Measurements from ENCODE around the gene FAM240B.

Gene FAM240B

DNA sequence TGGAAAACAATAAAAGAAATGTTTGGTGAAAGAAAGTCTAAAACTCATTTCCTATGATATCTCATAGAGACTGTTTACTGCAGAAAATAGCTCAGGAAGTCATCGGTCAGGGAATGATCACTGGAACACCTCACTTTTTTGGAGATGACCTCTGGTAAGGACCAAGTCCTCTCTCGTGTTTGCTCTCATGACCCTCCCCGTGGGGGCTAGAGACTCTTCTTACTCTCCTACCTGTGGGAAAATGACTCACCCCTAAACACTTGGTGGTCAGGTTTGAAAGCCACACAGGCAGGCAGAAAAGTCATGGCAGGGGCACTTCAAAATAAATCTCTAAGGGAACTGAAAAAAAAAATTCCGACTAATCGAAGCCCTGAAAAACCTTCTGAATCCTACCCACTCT lies 48.2 kb downstream of the FAM240B start:
- no peak overlapping the region for H3K27ac ChIP-seq
- DNase-seq (ENCODE audit: low read depth, low spot score): no peak

DNA sequence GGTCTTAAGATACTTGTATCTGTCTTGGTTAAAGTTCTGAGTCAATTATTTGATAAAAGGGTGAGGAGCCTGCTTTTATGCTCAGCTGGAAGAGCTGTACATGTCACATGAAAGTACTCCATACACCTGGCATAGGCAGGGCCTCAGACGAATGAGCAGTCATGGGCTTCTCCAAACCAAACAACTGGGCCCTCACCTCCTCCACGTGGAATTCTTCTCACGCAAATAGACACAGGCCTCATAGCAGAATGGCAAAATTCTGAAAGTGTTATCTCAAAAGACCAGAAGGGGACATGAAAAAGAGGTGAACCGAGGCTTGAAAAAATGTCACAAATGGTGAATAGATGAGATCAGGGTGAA lies 48.6 kb downstream of the FAM240B start:
- H3K27ac ChIP-seq: no peak overlapping the region
- no peak for DNase-seq (ENCODE audit: low read depth, low spot score)

DNA sequence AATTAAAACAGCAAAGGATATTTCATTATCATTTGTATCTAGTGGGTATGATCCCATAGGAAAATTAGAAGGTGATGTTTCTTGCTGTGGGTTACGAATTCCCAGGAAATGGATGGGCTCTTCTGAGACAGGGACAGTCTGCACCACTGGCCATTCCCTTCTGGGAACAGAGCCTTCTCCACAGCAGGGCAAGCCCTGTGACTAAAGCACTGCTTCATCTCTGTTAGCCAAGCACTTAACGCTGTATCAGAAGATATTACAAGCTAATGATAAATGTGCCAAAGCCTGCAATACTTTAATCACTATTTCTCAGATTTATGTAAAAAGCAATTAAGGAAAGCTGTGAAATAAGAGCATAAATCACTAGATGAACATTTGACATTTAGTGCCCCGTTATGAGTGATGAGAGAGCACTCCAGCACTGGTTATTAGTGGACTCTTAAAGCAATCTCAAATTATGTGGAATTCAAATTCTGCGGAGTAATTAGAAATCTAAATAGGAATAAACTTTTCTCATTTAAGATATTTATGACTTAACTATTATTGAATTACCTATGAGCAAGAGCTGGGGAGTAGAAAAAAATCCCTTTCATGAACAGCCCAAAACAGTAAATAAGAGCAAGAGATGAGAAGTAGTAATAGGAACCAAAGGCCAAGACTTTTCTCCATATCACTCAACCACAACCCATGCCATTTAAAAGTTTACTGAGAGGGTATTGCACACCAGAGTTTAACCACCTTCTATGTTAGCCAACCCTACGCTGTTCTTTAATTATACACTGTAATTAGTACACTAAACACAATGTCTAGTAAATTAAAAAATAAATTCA lies 49.2 kb downstream of the FAM240B start:
- H3K27ac ChIP-seq: no peak overlapping the region
- no peak for DNase-seq (ENCODE audit: low read depth, low spot score)

DNA sequence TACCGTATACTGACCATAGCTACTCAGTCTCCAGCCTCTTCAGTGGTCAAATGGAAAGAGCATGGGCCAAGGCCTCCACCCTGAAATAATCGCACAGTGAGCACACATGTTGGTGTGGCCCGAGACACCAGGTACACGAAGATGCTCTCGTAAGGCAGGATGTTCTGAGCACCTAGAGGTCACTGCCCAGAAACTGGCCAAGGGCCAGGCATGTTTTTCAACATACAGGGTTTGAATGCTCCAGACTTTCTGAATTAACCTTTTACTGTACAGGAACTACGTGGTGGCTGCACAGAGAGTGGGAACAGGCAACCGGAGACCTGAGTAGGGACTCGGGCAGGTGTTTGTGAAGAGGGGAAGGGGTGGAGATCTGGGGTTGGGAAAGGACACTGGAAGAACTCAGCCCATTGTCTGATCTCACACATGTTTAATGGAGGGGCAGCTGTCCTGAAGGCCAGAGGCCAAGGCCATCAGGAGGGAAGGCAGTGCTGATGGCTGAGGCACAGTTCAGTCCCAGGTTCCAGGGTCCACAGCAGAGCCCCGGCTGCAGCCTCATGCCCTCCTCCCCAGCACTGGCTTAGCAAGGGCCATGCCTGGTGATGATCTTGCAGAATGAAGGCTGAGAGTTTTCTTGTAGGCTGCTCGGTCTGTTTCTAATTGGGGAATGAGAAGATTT lies 51.0 kb downstream of the FAM240B start:
- DNase-seq (ENCODE audit: low read depth, low spot score): no peak
- no peak overlapping the region for H3K27ac ChIP-seq

DNA sequence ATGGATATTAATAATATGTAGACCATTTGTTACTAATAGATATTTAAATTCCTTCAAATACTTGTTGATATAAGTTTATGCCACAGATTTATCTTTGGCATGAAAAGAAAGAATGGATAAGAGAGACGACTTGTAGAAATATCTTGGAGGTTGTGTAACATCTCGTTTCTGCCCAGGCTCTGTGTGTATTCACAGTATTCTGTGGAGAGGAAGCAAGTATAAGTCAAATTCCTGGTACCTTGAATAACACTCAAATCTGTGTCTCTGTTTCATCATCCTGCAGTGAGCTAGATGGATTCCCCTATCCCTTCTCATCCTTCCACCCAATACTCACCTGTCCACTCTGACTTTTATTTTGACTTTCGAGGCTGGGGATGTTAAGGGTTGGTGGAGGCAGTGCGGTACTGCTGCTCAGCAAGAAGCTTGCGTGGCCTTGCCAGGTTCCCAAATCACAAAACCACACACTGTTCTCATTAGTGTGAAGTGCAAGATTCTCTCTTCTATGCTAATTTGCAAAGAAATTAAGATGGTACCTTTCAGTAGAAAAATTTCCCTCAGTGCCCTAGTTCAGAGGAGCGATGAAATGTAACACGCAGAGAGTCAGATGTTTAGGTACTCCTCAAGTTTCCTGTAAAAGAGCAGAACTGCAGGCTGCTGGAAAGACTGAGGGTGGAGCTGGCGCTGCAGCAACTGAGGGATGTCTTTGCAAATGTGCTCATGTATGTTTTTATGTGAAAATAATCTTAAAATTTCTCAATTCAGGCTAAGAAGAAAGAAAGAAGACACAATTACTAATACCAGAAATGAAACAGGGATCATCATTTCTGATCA lies 57.0 kb downstream of the FAM240B start:
- H3K27ac ChIP-seq: no peak overlapping the region
- DNase-seq (ENCODE audit: low read depth, low spot score): no peak

DNA sequence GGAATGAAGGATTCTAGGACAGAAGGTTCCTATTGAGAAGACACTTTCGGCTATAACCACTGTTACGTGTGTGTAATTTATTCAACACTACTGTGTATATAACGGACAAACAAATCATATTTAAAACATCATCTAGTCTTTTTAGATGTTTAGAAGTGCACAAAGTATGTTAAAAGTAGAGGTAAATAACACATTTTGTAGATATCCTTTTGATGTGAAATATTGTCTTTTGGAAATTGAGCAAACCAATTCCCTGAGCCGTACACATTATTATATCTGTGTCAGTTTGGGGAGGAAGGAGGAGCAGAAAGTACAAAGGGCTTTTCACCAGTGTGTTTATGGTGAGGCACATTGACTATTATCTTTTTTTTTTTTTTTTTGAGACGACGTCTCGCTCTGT lies 60.4 kb downstream of the FAM240B start:
- DNase-seq (ENCODE audit: low read depth, low spot score): no peak
- H3K27ac ChIP-seq: no peak overlapping the region

DNA sequence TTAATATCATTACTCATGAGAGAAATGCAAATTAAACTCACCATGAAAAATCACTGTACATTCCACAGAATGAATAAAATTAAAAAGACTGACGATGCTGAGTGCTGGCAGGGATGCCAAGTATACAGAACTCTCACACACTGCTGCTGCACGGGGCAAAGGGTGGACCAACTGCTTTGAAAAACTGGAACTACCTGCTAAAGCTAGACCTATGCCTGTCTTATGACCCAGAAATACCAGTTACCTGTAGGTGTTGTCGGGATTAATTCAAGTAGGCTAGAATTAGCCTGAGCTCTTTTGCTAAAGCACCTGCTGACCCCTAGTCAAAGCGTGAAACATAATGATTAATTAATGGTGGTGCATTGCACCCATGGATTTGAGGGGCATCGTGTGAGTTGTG lies 63.0 kb downstream of the FAM240B start:
- no peak overlapping the region for H3K27ac ChIP-seq

DNA sequence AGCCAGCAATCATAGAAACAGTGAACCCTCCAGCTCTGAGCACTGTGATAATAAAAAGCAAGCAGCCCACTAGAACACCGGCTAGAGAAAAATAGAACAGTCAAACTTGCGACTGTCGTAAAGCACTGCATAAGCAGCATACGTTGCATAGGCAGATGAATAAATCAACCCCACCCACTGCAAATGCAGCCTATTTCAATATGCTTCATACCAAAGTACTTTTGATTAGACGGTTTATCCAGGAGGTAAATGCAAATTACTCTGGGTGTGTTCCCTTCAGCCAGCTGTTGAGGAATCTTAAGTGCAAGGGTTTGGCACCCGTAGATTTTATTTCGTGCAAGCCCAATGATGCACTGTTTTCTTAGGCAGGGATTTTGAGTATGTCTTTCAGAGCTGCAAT lies 67.4 kb downstream of the FAM240B start:
- no peak for DNase-seq (ENCODE audit: low read depth, low spot score)
- H3K27ac ChIP-seq: no peak overlapping the region

More for the DNA sequence above, 63.0 kb downstream of the FAM240B start:
- no peak for DNase-seq (ENCODE audit: low read depth, low spot score)

DNA sequence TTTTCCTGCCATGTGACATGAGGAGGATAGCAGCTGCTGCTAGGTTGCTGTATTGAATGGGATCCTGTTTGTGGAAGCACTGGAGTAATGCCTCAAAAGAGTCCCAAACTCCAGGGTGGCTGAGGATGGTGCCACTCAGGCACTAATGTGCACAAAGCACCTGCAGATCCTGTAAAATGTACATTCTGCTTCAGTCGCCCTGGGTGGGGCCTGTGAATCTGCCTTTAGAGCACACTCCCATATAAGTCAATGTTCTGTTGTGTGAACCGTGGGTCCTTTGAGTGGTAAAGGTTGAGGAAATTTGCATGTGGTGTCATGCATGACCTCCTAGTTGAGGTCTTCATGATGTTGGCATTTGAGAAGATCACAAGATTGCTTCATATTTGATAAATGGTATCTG lies 67.9 kb downstream of the FAM240B start:
- no peak for DNase-seq (ENCODE audit: low read depth, low spot score)

DNA sequence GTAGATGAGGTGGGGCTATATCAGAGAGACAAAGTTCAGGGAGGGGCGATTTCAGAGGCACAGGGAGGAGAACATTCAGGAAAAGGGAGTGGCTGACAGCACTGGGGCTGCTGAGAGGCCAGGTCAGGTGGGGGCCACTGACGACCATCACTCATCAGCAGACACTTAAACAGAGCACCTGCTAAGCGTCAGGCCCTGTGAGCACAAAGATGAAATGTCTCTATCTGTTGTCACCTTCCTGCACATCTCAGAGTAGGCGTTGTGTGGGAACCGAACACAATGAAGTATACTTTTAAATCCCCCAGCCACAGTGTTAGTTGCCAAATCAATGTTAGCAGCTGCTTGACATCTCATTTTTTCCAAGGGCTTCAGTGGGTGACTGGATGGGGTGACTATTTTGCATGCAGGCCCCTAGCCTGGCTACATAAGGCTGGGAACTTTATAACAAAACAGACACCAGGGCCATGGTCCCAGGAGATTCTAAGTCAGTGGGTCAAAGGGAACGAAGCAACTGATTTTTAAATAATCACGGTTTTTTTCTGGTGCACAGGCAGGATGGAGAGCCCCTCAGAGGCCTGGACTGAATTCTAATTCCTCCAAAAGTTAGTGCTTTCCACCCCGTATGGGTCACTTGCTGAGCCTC lies 68.4 kb downstream of the FAM240B start:
- no peak overlapping the region for H3K27ac ChIP-seq
- DNase-seq (ENCODE audit: low read depth, low spot score): no peak

More for the DNA sequence above, 67.9 kb downstream of the FAM240B start:
- H3K27ac ChIP-seq: no peak overlapping the region

DNA sequence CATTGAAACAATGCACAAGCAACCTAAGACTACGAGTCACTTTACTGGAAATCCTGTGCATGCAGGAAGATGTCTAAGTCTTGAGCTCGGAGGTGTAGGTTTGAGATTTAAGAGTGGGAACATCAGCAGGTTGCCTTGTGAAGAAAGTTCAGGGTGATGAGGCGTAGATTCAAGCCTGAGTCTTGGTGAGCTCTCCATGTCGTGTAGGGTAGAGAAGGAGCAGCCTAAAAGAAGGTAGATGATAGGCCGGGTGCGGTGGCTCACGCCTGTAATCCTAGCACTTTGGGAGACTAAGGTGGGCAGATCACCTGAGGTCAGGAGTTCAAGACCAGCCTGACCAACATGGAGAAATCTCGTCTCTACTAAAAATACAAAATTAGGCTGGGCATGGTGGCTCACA lies 69.4 kb downstream of the FAM240B start:
- no peak for DNase-seq (ENCODE audit: low read depth, low spot score)
- H3K27ac ChIP-seq: no peak overlapping the region

DNA sequence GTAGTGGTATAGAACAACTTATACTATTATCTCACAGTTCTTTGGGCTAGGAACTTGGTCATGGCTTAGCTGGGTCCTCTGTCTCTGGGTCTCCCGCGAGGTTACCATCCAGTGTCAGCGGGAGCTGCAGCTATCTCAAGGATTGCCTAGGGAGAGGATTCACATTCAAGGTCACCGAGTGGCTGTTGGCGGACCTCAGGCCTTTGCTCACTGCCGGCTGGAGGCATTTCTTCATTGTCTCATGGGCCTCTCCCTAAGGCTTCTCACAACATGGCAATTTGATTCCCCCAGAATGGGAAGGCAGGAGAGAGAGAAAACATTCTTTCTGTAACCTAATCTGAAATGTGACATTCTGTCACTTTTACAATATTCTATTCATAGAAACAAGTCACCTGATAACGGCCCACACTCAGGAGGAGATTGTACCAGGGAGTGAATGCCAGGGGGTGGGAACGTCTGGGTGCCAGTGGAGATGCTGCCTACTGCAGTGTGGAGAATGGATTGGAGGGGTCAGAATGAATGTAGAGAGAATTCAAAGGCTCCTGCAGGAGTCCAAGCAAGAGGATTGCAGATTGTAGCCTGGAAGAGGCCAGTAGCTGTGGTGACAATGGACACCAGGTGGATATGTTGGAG lies 70.1 kb downstream of the FAM240B start:
- DNase-seq (ENCODE audit: low read depth, low spot score): no peak
- no peak overlapping the region for H3K27ac ChIP-seq

DNA sequence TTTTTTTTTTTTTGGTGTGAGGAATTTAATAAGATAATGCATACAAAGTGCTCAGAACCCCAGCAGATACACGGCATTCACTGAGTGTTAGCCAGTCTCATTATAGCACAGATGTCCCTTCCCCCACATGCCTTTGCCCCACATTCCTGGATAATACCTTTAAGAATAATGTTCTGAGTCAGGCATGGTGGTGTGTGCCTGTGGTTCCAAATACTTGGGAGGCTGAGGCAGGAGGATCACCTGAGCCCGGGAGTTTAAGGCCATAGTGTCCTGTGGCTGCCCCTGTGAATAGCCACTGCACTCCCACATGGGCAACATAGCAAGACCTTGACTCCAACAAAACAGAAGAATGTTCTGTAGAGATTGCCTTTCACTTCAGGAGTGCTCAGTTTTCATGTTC lies 75.3 kb downstream of the FAM240B start:
- H3K27ac ChIP-seq: no peak overlapping the region

More for the DNA sequence above, 75.3 kb downstream of the FAM240B start:
- DNase-seq (ENCODE audit: low read depth, low spot score): no peak

Data from epithelial cell of prostate (primary cell).